ENCODE results near the gene TMEM209.
"Not testable (repeated sequence)": the region's sequence is repeated elsewhere in the genome, so short reads cannot be mapped to it uniquely, and the experiment has no call there.

TMEM209 gene

GRCh38 chr7:130191791-130192190 lies 13.4 kb downstream of the TMEM209 start:
- Histone ChIP-seq H3K9me2 (replicated peaks; ENCODE audit: control insufficient read depth, low read length) (no peaks in the 10 kb centered on the region), H4K20me1 (ENCODE audit: control insufficient read depth, insufficient read depth, low read depth, low read length) (no peaks in the 10 kb centered on the region), H3K4me3 (ENCODE audit: low read length) (no peak overlapping the region), H3F3A (ENCODE audit: control insufficient read depth, insufficient read depth) (peaks cover 2% of the 10 kb centered on the region; the same call in 1 of the 2 replicates), H3K79me2 (ENCODE audit: control insufficient read depth, low read length) (peaks cover 3% of the 10 kb centered on the region; the same call in 1 of the 2 replicates), H3K4me1 (ENCODE audit: control insufficient read depth, low read length) (no peaks in the 10 kb centered on the region), H3K4me2 (ENCODE audit: low read length) (no peak overlapping the region), H3K27ac (ENCODE audit: low read depth, low read length) (no peak overlapping the region), H3K9me3 (ENCODE audit: control insufficient read depth, insufficient read depth, low read length) (no peaks in the 10 kb centered on the region), H3K36me3 (ENCODE audit: control insufficient read depth, low read length) (peaks cover 76% of the 10 kb centered on the region), H3K27me3 (ENCODE audit: control insufficient read depth, low read length) (no peaks in the 10 kb centered on the region)
- no peak for TF ChIP-seq EZH2phosphoT487 (IDR thresholded peaks at IDR 0.05; ENCODE audit: borderline replicate concordance, low read length)
- TF ChIP-seq, protein P1, sequence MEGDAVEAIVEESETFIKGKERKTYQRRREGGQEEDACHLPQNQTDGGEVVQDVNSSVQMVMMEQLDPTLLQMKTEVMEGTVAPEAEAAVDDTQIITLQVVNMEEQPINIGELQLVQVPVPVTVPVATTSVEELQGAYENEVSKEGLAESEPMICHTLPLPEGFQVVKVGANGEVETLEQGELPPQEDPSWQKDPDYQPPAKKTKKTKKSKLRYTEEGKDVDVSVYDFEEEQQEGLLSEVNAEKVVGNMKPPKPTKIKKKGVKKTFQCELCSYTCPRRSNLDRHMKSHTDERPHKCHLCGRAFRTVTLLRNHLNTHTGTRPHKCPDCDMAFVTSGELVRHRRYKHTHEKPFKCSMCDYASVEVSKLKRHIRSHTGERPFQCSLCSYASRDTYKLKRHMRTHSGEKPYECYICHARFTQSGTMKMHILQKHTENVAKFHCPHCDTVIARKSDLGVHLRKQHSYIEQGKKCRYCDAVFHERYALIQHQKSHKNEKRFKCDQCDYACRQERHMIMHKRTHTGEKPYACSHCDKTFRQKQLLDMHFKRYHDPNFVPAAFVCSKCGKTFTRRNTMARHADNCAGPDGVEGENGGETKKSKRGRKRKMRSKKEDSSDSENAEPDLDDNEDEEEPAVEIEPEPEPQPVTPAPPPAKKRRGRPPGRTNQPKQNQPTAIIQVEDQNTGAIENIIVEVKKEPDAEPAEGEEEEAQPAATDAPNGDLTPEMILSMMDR (IDR thresholded peaks at IDR 0.05; ENCODE audit: low read depth, low read length, poor library complexity, severe bottlenecking): no peak

- H3F3A ChIP-seq (ENCODE audit: control insufficient read depth, insufficient read depth): 0 out of 2 replicates have a peak, but pooled peaks cover 2% of the 10 kb centered on the region
- H3K4me3 ChIP-seq (ENCODE audit: low read length): no peak overlapping the region
- peaks cover 80% of the 10 kb centered on the region for H3K36me3 ChIP-seq (ENCODE audit: control insufficient read depth, low read length)
- no peaks in the 10 kb centered on the region for H3K9me3 ChIP-seq (ENCODE audit: control insufficient read depth, insufficient read depth, low read length)
- H3K79me2 ChIP-seq (ENCODE audit: control insufficient read depth, low read length): peaks cover 3% of the 10 kb centered on the region; the same call in 1 of the 2 replicates
- H3K4me2 ChIP-seq (ENCODE audit: low read length): no peak overlapping the region
- no peaks in the 10 kb centered on the region for H3K4me1 ChIP-seq (ENCODE audit: control insufficient read depth, low read length)
- H3K27ac ChIP-seq (ENCODE audit: low read depth, low read length): no peak overlapping the region
- TF ChIP-seq EZH2phosphoT487 (IDR thresholded peaks at IDR 0.05; ENCODE audit: borderline replicate concordance, low read length): no peak
- TF ChIP-seq, protein P1 (IDR thresholded peaks at IDR 0.05; ENCODE audit: low read depth, low read length, poor library complexity, severe bottlenecking): no peak
- H3K27me3 ChIP-seq (ENCODE audit: control insufficient read depth, low read length): no peaks in the 10 kb centered on the region
- no peaks in the 10 kb centered on the region for H4K20me1 ChIP-seq (ENCODE audit: control insufficient read depth, insufficient read depth, low read depth, low read length)
- no peaks in the 10 kb centered on the region for H3K9me2 ChIP-seq (replicated peaks; ENCODE audit: control insufficient read depth, low read length)
Observed at GRCh38 chr7:130189343-130189742, 15.9 kb downstream of the TMEM209 start.

- no peaks in the 10 kb centered on the region for H4K20me1 ChIP-seq (ENCODE audit: control insufficient read depth, insufficient read depth, low read depth, low read length)
- TF ChIP-seq, protein P1 (IDR thresholded peaks at IDR 0.05; ENCODE audit: low read depth, low read length, poor library complexity, severe bottlenecking): no peak
- no peak for TF ChIP-seq EZH2phosphoT487 (IDR thresholded peaks at IDR 0.05; ENCODE audit: borderline replicate concordance, low read length)
- peaks cover 85% of the 10 kb centered on the region for H3K36me3 ChIP-seq (ENCODE audit: control insufficient read depth, low read length)
- no peak overlapping the region for H3K4me2 ChIP-seq (ENCODE audit: low read length)
- H3K27ac ChIP-seq (ENCODE audit: low read depth, low read length): no peak overlapping the region
- H3F3A ChIP-seq (ENCODE audit: control insufficient read depth, insufficient read depth): no peaks in the 10 kb centered on the region
- H3K4me1 ChIP-seq (ENCODE audit: control insufficient read depth, low read length): no peaks in the 10 kb centered on the region
- no peaks in the 10 kb centered on the region for H3K9me2 ChIP-seq (replicated peaks; ENCODE audit: control insufficient read depth, low read length)
- H3K79me2 ChIP-seq (ENCODE audit: control insufficient read depth, low read length): peaks cover 3% of the 10 kb centered on the region; the same call in 1 of the 2 replicates
- no peaks in the 10 kb centered on the region for H3K27me3 ChIP-seq (ENCODE audit: control insufficient read depth, low read length)
- H3K4me3 ChIP-seq (ENCODE audit: low read length): no peak overlapping the region
- H3K9me3 ChIP-seq (ENCODE audit: control insufficient read depth, insufficient read depth, low read length): no peaks in the 10 kb centered on the region
Observed at GRCh38 chr7:130187360-130187759, 17.8 kb downstream of the TMEM209 start.

- not testable (repeated sequence) for H4K20me1 ChIP-seq (ENCODE audit: control insufficient read depth, insufficient read depth, low read depth, low read length); H3F3A ChIP-seq (ENCODE audit: control insufficient read depth, insufficient read depth); H3K4me2 ChIP-seq (ENCODE audit: low read length); H3K27ac ChIP-seq (ENCODE audit: low read depth, low read length); H3K4me3 ChIP-seq (ENCODE audit: low read length); H3K4me1 ChIP-seq (ENCODE audit: control insufficient read depth, low read length); H3K9me2 ChIP-seq (replicated peaks; ENCODE audit: control insufficient read depth, low read length); H3K79me2 ChIP-seq (ENCODE audit: control insufficient read depth, low read length); H3K9me3 ChIP-seq (ENCODE audit: control insufficient read depth, insufficient read depth, low read length); H3K27me3 ChIP-seq (ENCODE audit: control insufficient read depth, low read length)
- H3K36me3 ChIP-seq (ENCODE audit: control insufficient read depth, low read length): peaks cover 85% of the 10 kb centered on the region
Observed at GRCh38 chr7:130184349-130184748, 20.9 kb downstream of the TMEM209 start.
